Adipocyte (in vitro differentiated cells): ENCODE data around the gene CDK3.
"Not testable (repeated sequence)": the region's sequence is repeated elsewhere in the genome, so short reads cannot be mapped to it uniquely, and the experiment has no call there.

Experiments
- DNase-seq: peaks from one replicate; pipeline ENCODE4 v3.0.0-alpha.2; 2015; ENCODE audit warnings: low read depth
- H3K27me3 ChIP-seq: replicated peaks from 2 replicates; pipeline ENCODE4 v1.7.0; 2013; ENCODE audit warnings: mild to moderate bottlenecking, low read length, moderate library complexity; ENCODE audit not compliant: control insufficient read depth, insufficient read depth
- H3K36me3 ChIP-seq: 2 replicates; pipeline ENCODE4 v1.7.0; 2013; ENCODE audit warnings: low read length, mild to moderate bottlenecking, moderate library complexity; ENCODE audit not compliant: control insufficient read depth, insufficient read depth, severe bottlenecking
- H3K4me1 ChIP-seq: 2 replicates; pipeline ENCODE4 v1.7.0; 2013; ENCODE audit warnings: mild to moderate bottlenecking, low read length, moderate library complexity; ENCODE audit not compliant: control insufficient read depth, insufficient read depth
- H3K4me3 ChIP-seq: 2 replicates; pipeline ENCODE4 v1.7.0; 2013; ENCODE audit warnings: mild to moderate bottlenecking, low read length, moderate library complexity
- H3K9ac ChIP-seq: 2 replicates; pipeline ENCODE4 v1.7.0; 2013; ENCODE audit warnings: mild to moderate bottlenecking, low read length, moderate library complexity
- H3K9me3 ChIP-seq: 2 replicates; pipeline ENCODE4 v1.7.0; 2013; ENCODE audit warnings: mild to moderate bottlenecking, low read length, moderate library complexity; ENCODE audit not compliant: control insufficient read depth

CDK3 gene

DNA sequence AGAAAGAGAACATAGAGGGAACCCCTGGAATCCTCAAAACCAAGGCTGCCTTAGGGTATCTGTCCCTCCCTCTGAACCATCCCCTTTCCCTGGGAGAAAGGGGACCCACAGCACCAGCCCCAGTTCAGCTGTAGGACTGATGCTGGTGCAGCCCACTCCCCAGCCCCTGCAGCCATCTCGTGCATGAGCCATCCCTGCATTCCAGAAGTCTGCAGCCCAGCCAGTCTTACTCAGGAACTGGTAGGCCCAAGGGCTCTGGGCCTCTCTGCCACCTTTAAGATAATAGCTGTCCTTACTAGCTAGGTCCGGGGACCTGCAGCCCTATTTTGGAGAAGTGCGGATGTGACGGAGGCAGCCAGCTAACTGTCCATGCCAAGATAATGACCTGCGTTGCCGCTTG is 32.5 kb downstream of the CDK3 start:
- no peak overlapping the region for H3K4me3 ChIP-seq
- DNase-seq, result no peak
- H3K4me1 ChIP-seq, result no peaks in the 10 kb centered on the region
- H3K9ac ChIP-seq, result no peak overlapping the region
- no peaks in the 10 kb centered on the region for H3K9me3 ChIP-seq
- peaks cover 3% of the 10 kb centered on the region for H3K27me3 ChIP-seq
- peaks cover 4% of the 10 kb centered on the region for H3K36me3 ChIP-seq

DNA sequence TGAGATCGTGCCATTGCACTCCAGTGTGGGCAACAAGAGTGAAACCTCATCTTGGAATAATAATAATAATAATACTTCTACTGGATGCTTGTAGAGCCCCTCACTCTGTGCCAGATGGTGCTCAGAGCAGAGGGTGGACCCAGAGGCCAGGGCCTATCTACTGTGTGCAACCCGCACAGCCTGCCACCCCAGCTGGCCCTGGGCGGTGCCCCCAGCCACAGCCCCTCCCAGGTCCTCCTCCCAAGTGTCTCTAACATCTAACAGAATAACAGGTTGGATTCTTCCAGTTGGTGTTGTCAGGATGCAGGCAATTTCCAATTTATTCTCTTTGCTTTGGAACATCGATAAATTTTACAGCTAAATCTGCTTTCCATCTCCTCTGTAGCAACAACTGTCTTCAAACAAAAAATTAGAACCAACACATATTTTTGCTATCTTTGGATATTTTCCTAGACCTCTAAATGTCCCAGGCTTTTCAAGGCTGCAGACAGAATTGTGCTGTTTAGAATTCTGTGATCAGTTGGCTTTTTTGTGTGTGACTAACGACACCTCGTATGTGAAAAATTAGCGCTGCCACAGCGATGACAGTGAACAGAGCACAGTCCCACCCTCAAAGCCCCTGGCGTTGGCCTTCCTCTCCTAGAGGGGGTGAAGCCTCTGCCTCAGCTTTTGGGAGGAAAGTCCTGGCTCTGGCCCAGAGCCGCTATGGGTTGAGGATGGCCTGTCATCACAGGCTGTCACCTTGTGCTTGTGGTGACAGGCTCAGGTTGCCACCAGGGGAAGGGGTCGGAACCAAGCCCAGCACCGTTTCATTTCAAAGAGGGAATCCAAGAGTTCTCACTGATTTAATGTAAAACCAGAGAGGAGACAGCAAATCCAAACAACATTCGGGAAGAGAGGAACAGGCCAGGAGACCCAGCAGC is 34.0 kb downstream of the CDK3 start:
- peaks cover 19% of the 10 kb centered on the region for H3K36me3 ChIP-seq
- H3K4me1 ChIP-seq, result no peaks in the 10 kb centered on the region
- no peak overlapping the region for H3K4me3 ChIP-seq
- H3K27me3 ChIP-seq, result peaks cover 3% of the 10 kb centered on the region
- DNase-seq, result no peak
- no peaks in the 10 kb centered on the region for H3K9me3 ChIP-seq
- H3K9ac ChIP-seq, result no peak overlapping the region

DNA sequence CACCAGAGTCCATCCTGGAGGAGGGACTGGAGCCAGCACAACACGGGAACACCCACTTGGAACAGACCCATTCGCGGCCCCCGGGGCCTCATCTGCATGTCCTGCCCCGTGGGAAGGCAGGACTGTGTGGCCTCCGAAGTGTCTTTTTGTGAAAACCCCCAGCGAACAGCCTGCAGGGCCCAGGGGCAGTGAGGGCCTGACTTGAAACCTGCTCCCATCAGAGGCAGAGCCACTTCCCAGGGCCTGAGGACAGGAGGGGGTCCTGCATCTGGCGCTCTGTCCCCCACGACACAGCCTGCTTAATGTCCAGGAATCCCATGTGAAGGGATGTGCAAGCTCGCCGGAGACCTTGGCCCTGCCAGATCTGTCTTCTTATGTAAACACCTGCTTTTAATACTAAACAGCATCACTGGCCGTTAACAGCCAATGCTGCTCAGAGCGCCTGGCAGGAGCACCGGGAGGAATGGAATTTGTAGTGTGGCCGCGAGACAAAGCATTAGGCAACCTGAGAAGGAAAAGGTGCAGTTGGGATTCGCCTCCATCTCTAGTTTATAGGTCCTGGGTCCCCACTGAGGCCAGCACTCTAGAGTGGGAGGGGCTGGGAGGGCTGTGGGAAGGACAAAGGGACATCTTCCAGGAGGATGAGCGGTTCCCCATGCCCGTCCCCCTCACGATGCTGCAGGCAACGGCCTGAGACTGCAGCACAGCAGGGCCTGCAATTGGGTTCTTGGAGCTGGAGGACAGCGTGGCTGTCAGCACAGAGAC is 36.0 kb downstream of the CDK3 start:
- Histone ChIP-seq H3K36me3 (peaks cover 39% of the 10 kb centered on the region), H3K4me1 (no peaks in the 10 kb centered on the region), H3K4me3 (no peak overlapping the region), H3K27me3 (peaks cover 3% of the 10 kb centered on the region), H3K9me3 (no peaks in the 10 kb centered on the region), H3K9ac (no peak overlapping the region)
- no peak for DNase-seq

DNA sequence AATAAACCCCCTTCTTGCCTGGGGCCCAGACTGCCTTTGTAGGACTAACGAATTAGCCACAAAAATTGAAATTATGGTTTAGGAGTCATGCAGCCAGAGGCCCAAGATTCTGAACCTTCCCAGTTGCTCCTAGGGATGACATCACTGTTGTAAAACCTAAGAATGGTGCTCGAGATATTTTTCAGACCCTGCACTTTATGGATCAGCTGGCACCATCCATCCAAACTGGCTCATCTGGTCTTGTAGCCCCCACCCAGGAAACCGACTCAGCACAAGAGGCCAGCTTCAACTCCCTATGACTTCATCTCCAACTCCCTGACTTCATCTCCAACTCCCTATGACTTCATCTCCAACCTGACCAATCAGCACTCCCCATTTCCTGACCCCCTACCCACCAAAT is 37.4 kb downstream of the CDK3 start:
- DNase-seq, result no peak
- H3K4me3 ChIP-seq, result no peak overlapping the region
- H3K4me1 ChIP-seq, result no peaks in the 10 kb centered on the region
- H3K9me3 ChIP-seq, result no peaks in the 10 kb centered on the region
- peaks cover 2% of the 10 kb centered on the region for H3K27me3 ChIP-seq
- H3K9ac ChIP-seq, result no peak overlapping the region
- peaks cover 52% of the 10 kb centered on the region for H3K36me3 ChIP-seq

DNA sequence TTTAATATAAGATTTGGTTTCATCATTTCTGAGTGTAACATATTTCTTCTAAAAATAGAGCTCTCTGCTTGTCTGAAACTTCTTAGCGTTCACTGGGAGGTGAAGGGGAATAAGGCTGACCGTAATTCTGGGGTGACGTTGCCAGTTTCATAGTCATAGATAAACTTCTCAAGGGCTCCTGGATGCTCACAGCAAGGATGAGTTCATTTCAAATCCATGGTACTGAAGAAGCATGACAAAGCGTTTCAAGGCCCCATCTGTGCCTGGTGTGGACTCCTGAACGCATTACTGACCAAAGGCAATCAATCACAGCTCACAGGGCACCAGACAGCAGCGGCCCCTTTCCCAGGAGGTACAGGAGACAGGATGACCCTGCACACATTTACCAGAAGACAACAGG is 38.5 kb downstream of the CDK3 start:
- DNase-seq, result no peak
- Histone ChIP-seq H3K9me3 (no peaks in the 10 kb centered on the region), H3K9ac (no peak overlapping the region), H3K4me1 (no peaks in the 10 kb centered on the region), H3K27me3 (no peaks in the 10 kb centered on the region), H3K4me3 (no peak overlapping the region), H3K36me3 (peaks cover 62% of the 10 kb centered on the region)

DNA sequence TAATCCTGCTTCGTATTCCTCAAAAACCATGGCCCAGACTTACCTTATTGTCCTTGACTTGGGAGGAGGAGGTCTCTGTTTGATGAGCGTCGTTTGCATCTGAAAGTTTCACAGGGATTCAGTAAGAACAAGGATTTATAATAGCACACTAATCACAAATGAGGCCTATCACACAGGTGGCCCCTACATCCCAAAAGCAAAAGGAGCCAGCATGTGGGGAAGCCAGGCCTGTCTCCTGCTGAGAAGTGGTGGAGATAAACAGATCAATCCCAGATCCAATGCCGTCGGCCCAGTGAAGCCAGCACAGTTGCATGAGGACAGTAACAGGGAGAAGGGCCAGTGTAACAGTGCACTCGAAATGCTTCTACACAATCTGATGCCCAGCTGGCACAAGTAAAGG is 39.7 kb downstream of the CDK3 start:
- no peaks in the 10 kb centered on the region for H3K27me3 ChIP-seq
- H3K4me1 ChIP-seq, result no peaks in the 10 kb centered on the region
- H3K4me3 ChIP-seq, result no peak overlapping the region
- no peak for DNase-seq
- H3K9me3 ChIP-seq, result no peaks in the 10 kb centered on the region
- H3K36me3 ChIP-seq, result peaks cover 75% of the 10 kb centered on the region
- no peak overlapping the region for H3K9ac ChIP-seq

DNA sequence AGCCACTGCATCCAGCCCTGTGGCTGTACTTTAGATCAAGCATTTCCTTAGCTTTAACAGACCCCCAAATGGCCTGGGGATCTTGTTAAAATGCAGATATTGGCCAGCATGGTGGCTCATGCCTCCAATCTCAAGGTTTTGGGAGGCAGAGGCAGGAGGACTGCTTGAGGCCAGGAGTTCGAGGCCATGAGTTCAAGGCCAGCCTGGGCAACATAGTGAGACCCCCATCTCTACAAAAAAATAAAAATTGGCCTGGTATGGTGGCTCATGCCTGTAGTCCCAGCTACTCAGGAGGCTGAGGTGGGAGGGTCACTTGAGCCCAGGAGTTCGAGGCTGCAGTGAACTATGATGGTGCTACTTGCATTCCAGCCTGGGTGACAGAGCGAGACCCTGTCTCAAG is 42.2 kb downstream of the CDK3 start:
- not testable (repeated sequence) for H3K9me3 ChIP-seq, H3K4me3 ChIP-seq, DNase-seq, H3K27me3 ChIP-seq, H3K4me1 ChIP-seq, H3K9ac ChIP-seq
- H3K36me3 ChIP-seq, result peaks cover 98% of the 10 kb centered on the region

DNA sequence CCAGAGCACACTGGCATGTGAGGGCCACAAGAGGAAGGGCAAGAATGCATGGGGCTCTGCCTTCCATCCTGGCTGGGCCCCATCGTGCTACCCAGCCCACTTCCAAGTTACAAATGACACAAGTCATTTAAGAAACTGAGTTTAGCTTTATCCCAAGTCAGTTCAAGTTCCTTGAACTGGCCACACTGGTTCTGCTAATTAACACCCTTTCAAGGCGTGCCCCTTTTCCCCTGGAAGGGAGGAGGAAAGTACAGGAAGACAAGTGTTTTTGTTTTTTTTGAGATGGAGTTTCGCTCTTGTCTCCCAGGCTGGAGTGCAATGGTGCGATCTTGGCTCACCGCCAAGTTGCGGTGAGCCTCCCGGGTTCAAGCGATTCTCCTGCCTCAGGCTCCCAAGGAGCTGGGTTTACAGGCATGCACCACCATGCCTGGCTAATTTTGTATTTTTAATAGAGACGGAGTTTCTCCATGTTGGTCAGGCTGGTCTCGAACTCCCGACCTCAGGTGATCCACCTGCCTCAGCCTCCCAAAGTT is 43.9 kb downstream of the CDK3 start:
- not testable (repeated sequence) for H3K9ac ChIP-seq, DNase-seq, H3K27me3 ChIP-seq, H3K9me3 ChIP-seq, H3K4me1 ChIP-seq, H3K4me3 ChIP-seq
- peaks cover 98% of the 10 kb centered on the region for H3K36me3 ChIP-seq

DNA sequence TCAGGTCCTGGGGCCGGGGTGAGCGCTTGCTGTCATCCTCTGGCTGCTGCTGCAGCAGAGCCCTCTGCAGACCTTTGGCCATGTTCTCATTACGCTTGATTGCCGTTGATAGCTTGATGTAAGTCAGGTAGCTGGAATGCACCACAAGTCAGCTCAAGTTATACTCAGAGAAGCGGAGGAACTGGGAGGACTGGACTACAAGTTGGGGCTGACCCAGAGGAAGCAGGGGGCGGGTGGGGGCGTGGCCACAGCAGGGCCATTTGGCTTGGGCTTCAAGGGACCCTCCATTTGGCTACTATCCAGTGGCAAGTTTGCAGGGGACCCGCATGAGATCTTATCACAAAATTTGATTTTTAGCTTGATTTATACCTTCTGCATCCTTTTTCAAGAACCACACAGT is 45.4 kb downstream of the CDK3 start:
- no peak overlapping the region for H3K9ac ChIP-seq
- peaks cover 98% of the 10 kb centered on the region for H3K36me3 ChIP-seq
- no peaks in the 10 kb centered on the region for H3K27me3 ChIP-seq
- peaks cover 4% of the 10 kb centered on the region for H3K4me1 ChIP-seq
- no peak overlapping the region for H3K4me3 ChIP-seq
- no peak for DNase-seq
- no peaks in the 10 kb centered on the region for H3K9me3 ChIP-seq

DNA sequence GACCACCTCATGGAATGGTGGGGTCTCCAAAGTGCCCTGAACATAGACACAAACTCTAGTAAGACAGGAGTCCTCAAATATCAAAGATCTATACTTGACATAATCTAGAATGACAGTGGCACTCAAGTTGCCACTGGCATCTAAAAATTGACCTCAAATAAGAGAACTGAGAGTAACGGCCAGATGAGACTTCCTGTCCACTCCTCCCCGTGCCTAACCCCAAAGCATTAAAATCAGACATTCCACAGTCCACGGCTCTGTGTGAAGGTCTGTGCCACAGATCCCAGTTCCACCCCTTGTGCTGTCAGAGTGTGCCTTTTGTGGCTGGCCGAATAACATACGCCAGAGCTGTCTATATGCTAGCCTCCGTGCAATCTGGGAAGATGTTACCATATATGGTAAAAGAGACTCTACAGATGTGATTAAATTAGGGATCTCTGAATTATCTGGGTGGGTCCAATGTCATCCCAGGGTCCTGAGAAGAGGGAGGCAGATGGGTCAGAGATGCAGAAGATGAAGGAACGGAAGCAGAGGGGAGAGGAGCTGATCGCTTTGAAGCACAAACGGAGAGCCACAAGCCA is 47.5 kb downstream of the CDK3 start:
- H3K9me3 ChIP-seq, result no peaks in the 10 kb centered on the region
- H3K36me3 ChIP-seq, result peaks cover 84% of the 10 kb centered on the region
- no peak for DNase-seq
- H3K27me3 ChIP-seq, result no peaks in the 10 kb centered on the region
- no peak overlapping the region for H3K9ac ChIP-seq
- no peak overlapping the region for H3K4me3 ChIP-seq
- peaks cover 4% of the 10 kb centered on the region for H3K4me1 ChIP-seq

DNA sequence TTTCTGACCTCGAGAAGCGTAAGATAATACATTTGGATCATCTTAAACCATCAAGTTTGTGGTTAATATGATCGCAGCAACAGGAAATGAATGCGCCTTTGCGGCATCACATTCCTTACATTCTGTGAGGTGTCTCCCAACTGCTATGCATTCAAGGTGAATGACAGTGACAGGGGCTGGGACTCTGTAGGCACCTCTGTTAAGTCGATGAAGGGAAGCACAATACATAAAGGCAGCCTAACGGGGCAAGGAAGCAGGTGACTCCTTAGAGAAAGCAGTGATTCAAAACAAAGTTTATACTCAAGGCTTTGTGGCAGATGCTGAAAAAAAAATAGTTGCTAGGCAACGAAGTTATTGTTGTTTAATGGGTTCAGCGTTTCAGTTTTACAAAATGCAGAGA is 48.1 kb downstream of the CDK3 start:
- Histone ChIP-seq H3K36me3 (peaks cover 80% of the 10 kb centered on the region), H3K27me3 (no peaks in the 10 kb centered on the region), H3K9ac (no peak overlapping the region), H3K9me3 (no peaks in the 10 kb centered on the region), H3K4me3 (no peak overlapping the region), H3K4me1 (peaks cover 5% of the 10 kb centered on the region)
- DNase-seq, result no peak
